Adrenal gland (tissue), 12 donors: ENCODE data around the gene CDKN2A. TPM values are rescaled to one million over a fixed set of nuclear protein-coding genes. Genes with fewer than 3 reads are reported as not detected.

Experiments used
- DNase-seq, 7 donors: peaks; one replicate each; pipeline ENCODE4 v3.0.0-alpha.2; 2019 to 2020
- H3K27ac ChIP-seq, 5 donors: fragments of 200-600 bp; sonication (generic) in 4 of 5; 1 replicate in 3 of 5; 2 replicates in 2 of 5; pipeline versions ENCODE4 v1.5.1 to v1.8.0; 2016 to 2020; ENCODE audit warnings: mild to moderate bottlenecking in 1 of 5
- H3K27me3 ChIP-seq: fragments of 200-600 bp; 2 replicates; pipeline ENCODE4 v1.8.0; 2021
- H3K36me3 ChIP-seq, 2 donors: fragments of 200-600 bp; replicated peaks in 1 of 2; 1 replicate in 1 of 2; 2 replicates in 1 of 2; pipeline versions ENCODE4 v1.5.1 to v1.8.0; 2018 to 2022
- H3K4me1 ChIP-seq, 2 donors: fragments of 200-600 bp; replicated peaks in 1 of 2; 1 replicate in 1 of 2; 2 replicates in 1 of 2; pipeline versions ENCODE4 v1.5.1 to v1.8.0; 2018 to 2021
- H3K4me3 ChIP-seq, 4 donors: fragments of 200-600 bp; sonication (generic) in 3 of 4; one replicate each; pipeline ENCODE4 v1.5.1; 2016 to 2018
- H3K9me3 ChIP-seq, 3 donors: fragments of 200-600 bp; sonication (generic) in 1 of 3; replicated peaks in 1 of 3; 1 replicate in 2 of 3; 2 replicates in 1 of 3; pipeline versions ENCODE4 v1.5.1 to v1.8.0; 2016 to 2021
- CTCF ChIP-seq, 6 experiments: fragments of 450-650 bp in 4 of 6; fragments of 200-600 bp in 2 of 6; sonication (generic) in 1 of 6; IDR thresholded peaks; 1 replicate in 5 of 6; 2 replicates in 1 of 6; pipeline versions ENCODE4 v1.5.1 to v1.8.0; 2016 to 2021; ENCODE audit warnings: antibody characterized with exemption in 6 of 6, mild to moderate bottlenecking in 2 of 6, moderate library complexity in 1 of 6
- POLR2A ChIP-seq, 2 donors: fragments of 450-650 bp; IDR thresholded peaks; one replicate each; pipeline ENCODE4 v1.6.1; 2017; ENCODE audit warnings: antibody characterized with exemption in 2 of 2, mild to moderate bottlenecking in 2 of 2, moderate library complexity in 1 of 2
- WGBS, 4 donors: extraction: QIAGEN DNeasy Blood & Tissue Kit in 2 of 4; methylation state at CpG; one replicate each; pipeline versions ENCODE4 v1.1.5 to v1.1.7; 2013 to 2017; 5-methylcytosine and 5-hydroxymethylcytosine counted together
- intact Hi-C, 2 donors: fragments of 100-400 bp; cut with DNase I; formaldehyde crosslinking; loops; one replicate each; pipeline versions ENCODE4 v1.14.1 to v1.15.0; 2022 to 2023
- polyA plus RNA-seq, 3 donors: library from polyadenylated mRNA; stranded (reverse); fragments of 200-250 nt in 2 of 3; fragments of 350-450 nt in 1 of 3; fragmentation: Illumina TruSeq in 1 of 3; extraction: RNeasy Lipid Tissue Mini Kit (QIAGEN cat#74804) in 1 of 3; gene quantifications; one replicate each; pipeline ENCODE4 v1.2.3, GENCODE V29; 2013 to 2014
- total RNA-seq, 9 donors: library from RNA; depleted of rRNA in 4 of 9; stranded (reverse); fragments of >200 nt in 4 of 9; fragments of 120-200 nt in 1 of 9; fragmentation: NEBNext Ultra II Directional in 1 of 9; extraction: Animal tissue kit (Norgen Biotek cat#: 25700) in 1 of 9; gene quantifications; one replicate each; pipeline versions ENCODE4 v1.1.0 to v1.2.4, GENCODE V29; 2013 to 2023
- donor health status: healthy with polysubstance abuse.
- donor health status: Bipolar disorder and iron deficiency.
- donor health status: DM: yes; HTN: yes; CAD: no.
- donor health status: DM: no; HTN: no; CAD: no.
- donor health status: DM: no; HTN: no; CAD: no.
- donor health status: DM: yes; HTN: yes; CAD: no.

The CDKN2A gene
- total and polyA plus RNA-seq, 12 donors = 0.39 to 34.5 (median 13.7) TPM

- no peak for DNase-seq
- no peak overlapping the region for H3K27ac ChIP-seq
- no peaks in the 10 kb centered on the region for H3K9me3 ChIP-seq
- TF ChIP-seq POLR2A (IDR thresholded peaks at IDR 0.05) (no peak), CTCF (IDR thresholded peaks at IDR 0.05) (no peak)
- H3K27me3 ChIP-seq = no peaks in the 10 kb centered on the region
- intact Hi-C loops = no loop called here
- H3K4me3 ChIP-seq = no peak overlapping the region
- H3K4me1 ChIP-seq = no peaks in the 10 kb centered on the region
- H3K36me3 ChIP-seq = no peaks in the 10 kb centered on the region
These were observed 66.4 kb downstream of the CDKN2A start for GRCh38 chr9:21927752-21928151.

GRCh38 chr9:21923694-21924093 lies 70.5 kb downstream of the CDKN2A start:
- no peak overlapping the region for H3K4me3 ChIP-seq
- intact Hi-C loops = no loop called here
- WGBS, 4 donors = 86 to 96% (median 94%) methylated on average over 1 of the region's 1 CpG
- TF ChIP-seq POLR2A (IDR thresholded peaks at IDR 0.05) (no peak), CTCF (IDR thresholded peaks at IDR 0.05) (no peak)
- H3K9me3 ChIP-seq = no peaks in the 10 kb centered on the region
- no peaks in the 10 kb centered on the region for H3K36me3 ChIP-seq
- no peaks in the 10 kb centered on the region for H3K27me3 ChIP-seq
- no peak overlapping the region for H3K27ac ChIP-seq
- no peak for DNase-seq
- peaks cover 0 to 3% of the 10 kb centered on the region in 2 donors for H3K4me1 ChIP-seq

GRCh38 chr9:21919377-21920362 lies 74.5 kb downstream of the CDKN2A start:
- Histone ChIP-seq H3K27me3 (no peaks in the 10 kb centered on the region), H3K27ac (no peak overlapping the region), H3K4me3 (no peak overlapping the region), H3K36me3 (no peaks in the 10 kb centered on the region), H3K9me3 (no peaks in the 10 kb centered on the region), H3K4me1 (peaks cover 0 to 3% of the 10 kb centered on the region in 2 donors)
- no peak for TF ChIP-seq CTCF (IDR thresholded peaks at IDR 0.05)
- no peak for TF ChIP-seq POLR2A (IDR thresholded peaks at IDR 0.05)
- peak in 1 of 7 donors; percentile 4 for DNase-seq
- WGBS, 4 donors = 22 to 26% (median 24%) methylated on average over 4 of the region's 4 CpGs
- intact Hi-C loops = no loop called here

Other genes starting within 250 kb of the CDKN2A start
- 10 to 100 TPM; 10.4 to 38.2 (median 24.8) TPM for gene MTAP, start 191.8 kb downstream of the CDKN2A start, total RNA-seq
- gene MTAP, start 191.8 kb downstream of the CDKN2A start, polyA plus RNA-seq = 10 to 100 TPM in 1 of 3 donors, 1 to 10 TPM in 2; 6.4 to 21.6 (median 7.1) TPM
- gene CDKN2B-AS1, start 399 bp upstream of the CDKN2A start, total RNA-seq = 1 to 10 TPM in 3 of 9 donors, under 1 TPM in 5, not detected in 1; 0.28 to 2.5 (median 0.78) TPM
- gene CDKN2B-AS1, start 399 bp upstream of the CDKN2A start, polyA plus RNA-seq = 1 to 10 TPM in 1 of 3 donors, under 1 TPM in 2; 0.13 to 1.5 (median 0.74) TPM
- 10 to 100 TPM in 2 of 9 donors, 1 to 10 TPM in 6, under 1 TPM in 1; 0.78 to 13.8 (median 5.2) TPM for gene CDKN2B, start 14.9 kb upstream of the CDKN2A start, total RNA-seq
- 1 to 10 TPM; 1.4 to 4.3 (median 3.3) TPM for gene CDKN2B, start 14.9 kb upstream of the CDKN2A start, polyA plus RNA-seq